OCI-LY1 (cell line): ENCODE measurements around the gene EPN3.

Source experiments
- H2AFZ ChIP-seq: fragments of 200-600 bp; sonication (generic), shearing (Covaris generic); 2 replicates; pipeline ENCODE4 v1.6.0; 2014; ENCODE audit warnings: antibody characterized with exemption, mild to moderate bottlenecking, low read length
- H3F3A ChIP-seq: fragments of 200-600 bp; sonication (generic), shearing (Covaris generic); 2 replicates; pipeline ENCODE4 v1.6.0; 2014; ENCODE audit warnings: mild to moderate bottlenecking, antibody characterized with exemption, low read length, moderate library complexity; ENCODE audit not compliant: insufficient read depth
- H3K27ac ChIP-seq: fragments of 200-600 bp; sonication (generic); 2 replicates; pipeline ENCODE4 v1.5.1; 2014; ENCODE audit warnings: low read length, mixed run types, mild to moderate bottlenecking, low read depth; ENCODE audit not compliant: poor library complexity, severe bottlenecking
- H3K27me3 ChIP-seq: fragments of 200-600 bp; sonication (generic); 2 replicates; pipeline ENCODE4 v1.6.0; 2014; ENCODE audit warnings: antibody characterized with exemption, mild to moderate bottlenecking, low read length, moderate library complexity; ENCODE audit not compliant: insufficient read depth
- H3K36me3 ChIP-seq: fragments of 200-600 bp; sonication (generic); 2 replicates; pipeline ENCODE4 v1.6.1; 2014; ENCODE audit warnings: mild to moderate bottlenecking, antibody characterized with exemption, low read length, moderate library complexity, mixed read lengths; ENCODE audit not compliant: insufficient read depth
- H3K4me1 ChIP-seq: fragments of 200-600 bp; sonication (generic); 2 replicates; pipeline ENCODE4 v1.5.1; 2014; ENCODE audit warnings: mild to moderate bottlenecking, low read length, moderate library complexity; ENCODE audit not compliant: insufficient read depth, severe bottlenecking
- H3K4me2 ChIP-seq: fragments of 200-600 bp; sonication (generic), shearing (Covaris generic); 2 replicates; pipeline ENCODE4 v1.6.1; 2014; ENCODE audit warnings: low read length
- H3K4me3 ChIP-seq: fragments of 200-600 bp; sonication (generic); 2 replicates; pipeline ENCODE4 v1.5.1; 2014; ENCODE audit warnings: low read length, low read depth, mild to moderate bottlenecking, mixed read lengths; ENCODE audit not compliant: poor library complexity, severe bottlenecking
- H3K79me2 ChIP-seq: fragments of 200-600 bp; shearing (Covaris generic); 2 replicates; pipeline ENCODE4 v1.6.1; 2016; ENCODE audit warnings: mixed run types, low read length, mixed read lengths; ENCODE audit not compliant: insufficient read depth
- H3K9ac ChIP-seq: fragments of 200-600 bp; sonication (generic), shearing (Covaris generic); 2 replicates; pipeline ENCODE4 v1.6.1; 2014; ENCODE audit warnings: mild to moderate bottlenecking, low read length, mixed read lengths
- H3K9me2 ChIP-seq: fragments of 200-600 bp; sonication (generic), shearing (Covaris generic); 2 replicates; pipeline ENCODE4 v1.6.1; 2014; ENCODE audit warnings: low read depth, mild to moderate bottlenecking, low read length, mixed read lengths
- H3K9me3 ChIP-seq: fragments of 200-600 bp; shearing (Covaris generic); 2 replicates; pipeline ENCODE4 v1.6.1; 2014; ENCODE audit warnings: low read length, mixed read lengths
- H4K20me1 ChIP-seq: fragments of 200-600 bp; sonication (generic), shearing (Covaris generic); 2 replicates; pipeline ENCODE4 v1.6.0; 2016; ENCODE audit warnings: mild to moderate bottlenecking, low read length; ENCODE audit not compliant: insufficient read depth
- EZH2 ChIP-seq: fragments of 200-600 bp; sonication (generic), shearing (Covaris generic); IDR thresholded peaks from 2 replicates; pipeline ENCODE4 v1.8.0; 2017; ENCODE audit warnings: borderline replicate concordance, mixed run types, mild to moderate bottlenecking, antibody characterized with exemption, low read length, moderate library complexity, mixed read lengths
- TF ChIP-seq, protein P1 (sequence below): fragments of 200-600 bp; sonication (generic), shearing (Covaris generic); IDR thresholded peaks from 2 replicates; pipeline ENCODE4 v1.5.1; 2017; ENCODE audit warnings: mild to moderate bottlenecking, antibody characterized with exemption, low read length, moderate library complexity, mixed read lengths

EPN3 gene

DNA sequence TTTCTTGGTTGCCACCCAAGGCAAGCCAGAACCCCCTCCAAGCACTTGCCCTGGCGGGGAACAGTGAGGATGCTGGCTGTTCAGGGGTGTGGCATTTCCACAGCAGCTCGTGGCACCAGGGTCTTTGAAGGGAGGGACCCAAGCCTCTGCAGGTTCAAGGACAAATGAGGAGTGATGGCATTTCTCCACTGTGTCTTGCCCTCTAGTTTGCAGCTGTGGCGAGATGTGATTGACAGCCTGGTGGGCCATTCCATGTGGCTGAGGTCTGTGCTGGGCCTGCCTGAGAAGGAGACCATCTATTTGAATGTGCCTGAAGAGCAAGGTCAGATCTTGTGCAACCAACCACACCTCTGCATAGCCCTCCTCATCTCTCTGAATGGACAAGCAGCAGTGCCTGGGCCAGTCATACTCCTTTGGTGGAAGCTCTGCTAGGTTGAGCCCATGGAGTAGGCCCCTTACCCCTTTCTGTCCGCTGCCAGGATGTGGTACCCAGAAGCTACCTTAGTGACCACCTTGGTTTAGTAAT is 4.5 kb upstream of the EPN3 start:
- no peaks in the 10 kb centered on the region for H3K9me3 ChIP-seq
- H3K36me3 ChIP-seq: no peaks in the 10 kb centered on the region
- no peak overlapping the region for H3K27ac ChIP-seq
- no peak overlapping the region for H2AFZ ChIP-seq
- no peaks in the 10 kb centered on the region for H4K20me1 ChIP-seq
- no peak for TF ChIP-seq EZH2
- TF ChIP-seq, protein P1, sequence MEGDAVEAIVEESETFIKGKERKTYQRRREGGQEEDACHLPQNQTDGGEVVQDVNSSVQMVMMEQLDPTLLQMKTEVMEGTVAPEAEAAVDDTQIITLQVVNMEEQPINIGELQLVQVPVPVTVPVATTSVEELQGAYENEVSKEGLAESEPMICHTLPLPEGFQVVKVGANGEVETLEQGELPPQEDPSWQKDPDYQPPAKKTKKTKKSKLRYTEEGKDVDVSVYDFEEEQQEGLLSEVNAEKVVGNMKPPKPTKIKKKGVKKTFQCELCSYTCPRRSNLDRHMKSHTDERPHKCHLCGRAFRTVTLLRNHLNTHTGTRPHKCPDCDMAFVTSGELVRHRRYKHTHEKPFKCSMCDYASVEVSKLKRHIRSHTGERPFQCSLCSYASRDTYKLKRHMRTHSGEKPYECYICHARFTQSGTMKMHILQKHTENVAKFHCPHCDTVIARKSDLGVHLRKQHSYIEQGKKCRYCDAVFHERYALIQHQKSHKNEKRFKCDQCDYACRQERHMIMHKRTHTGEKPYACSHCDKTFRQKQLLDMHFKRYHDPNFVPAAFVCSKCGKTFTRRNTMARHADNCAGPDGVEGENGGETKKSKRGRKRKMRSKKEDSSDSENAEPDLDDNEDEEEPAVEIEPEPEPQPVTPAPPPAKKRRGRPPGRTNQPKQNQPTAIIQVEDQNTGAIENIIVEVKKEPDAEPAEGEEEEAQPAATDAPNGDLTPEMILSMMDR: no peak
- H3K4me1 ChIP-seq: no peaks in the 10 kb centered on the region
- no peaks in the 10 kb centered on the region for H3K9me2 ChIP-seq
- no peak overlapping the region for H3K4me3 ChIP-seq
- H3K4me2 ChIP-seq: no peak overlapping the region
- H3K79me2 ChIP-seq: no peaks in the 10 kb centered on the region
- no peak overlapping the region for H3K9ac ChIP-seq
- H3F3A ChIP-seq: no peaks in the 10 kb centered on the region
- peaks cover 3% of the 10 kb centered on the region; the same call in 1 of the 2 replicates for H3K27me3 ChIP-seq

DNA sequence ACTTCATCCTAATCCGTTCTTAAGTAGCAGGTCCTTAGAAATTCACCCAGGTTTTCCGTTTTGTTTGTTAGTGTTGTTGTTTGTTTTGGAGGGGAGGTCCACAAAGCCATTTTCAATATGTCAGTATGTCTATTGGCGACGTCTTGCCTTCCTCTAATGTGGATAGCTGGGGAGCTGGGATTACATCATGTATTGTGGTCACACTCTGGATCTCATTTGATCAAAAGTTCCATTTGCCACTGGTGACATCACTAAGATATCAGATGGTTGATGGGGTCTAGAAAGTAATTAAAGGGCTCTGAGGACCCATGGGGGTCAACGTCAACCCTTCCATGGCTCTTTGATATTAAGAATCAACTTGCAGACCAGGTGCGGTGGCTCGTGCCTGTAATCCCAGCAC is 2.7 kb upstream of the EPN3 start:
- H3K27ac ChIP-seq: no peak overlapping the region
- no peaks in the 10 kb centered on the region for H3K4me1 ChIP-seq
- H2AFZ ChIP-seq: no peak overlapping the region
- no peak overlapping the region for H3K4me3 ChIP-seq
- no peaks in the 10 kb centered on the region for H4K20me1 ChIP-seq
- H3K9me3 ChIP-seq: no peaks in the 10 kb centered on the region
- peaks cover 3% of the 10 kb centered on the region; the same call in 1 of the 2 replicates for H3K27me3 ChIP-seq
- H3K9me2 ChIP-seq: no peaks in the 10 kb centered on the region
- H3F3A ChIP-seq: no peaks in the 10 kb centered on the region
- H3K9ac ChIP-seq: no peak overlapping the region
- H3K36me3 ChIP-seq: no peaks in the 10 kb centered on the region
- H3K4me2 ChIP-seq: no peak overlapping the region
- no peaks in the 10 kb centered on the region for H3K79me2 ChIP-seq
- TF ChIP-seq, protein P1: no peak

DNA sequence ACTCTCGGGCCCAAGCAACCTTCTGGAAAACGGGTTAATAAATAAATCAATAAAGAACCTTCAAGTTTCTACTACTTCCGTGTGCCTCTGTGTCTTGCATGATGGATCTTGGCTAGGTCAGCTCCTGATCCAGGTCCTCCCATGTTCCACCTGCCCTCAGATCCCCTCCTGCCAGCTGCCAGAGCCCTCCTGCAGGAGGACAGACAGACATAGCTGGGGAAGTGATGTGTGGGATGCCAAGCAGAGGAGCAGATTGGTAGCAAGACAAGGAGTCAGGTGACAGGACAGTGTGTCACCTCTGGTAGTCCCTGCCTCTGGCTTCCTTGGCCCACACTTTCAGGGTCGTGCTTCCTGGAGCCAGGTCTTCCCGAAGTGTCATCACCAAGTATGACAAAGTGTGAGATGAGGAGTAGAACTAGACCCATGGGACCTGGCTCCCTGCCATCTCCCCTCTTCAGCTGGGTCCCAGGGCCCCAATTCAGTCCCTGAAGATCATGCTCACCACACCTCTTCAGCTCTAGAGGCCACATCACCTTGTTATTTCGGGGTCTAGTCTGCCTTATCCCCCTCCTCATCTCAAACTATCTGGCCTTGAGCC is 1.0 kb upstream of the EPN3 start:
- Histone ChIP-seq H3K9me2 (no peaks in the 10 kb centered on the region), H3K27ac (no peak overlapping the region), H3K79me2 (no peaks in the 10 kb centered on the region), H3K4me3 (no peak overlapping the region), H3K27me3 (peaks cover 3% of the 10 kb centered on the region; the same call in 1 of the 2 replicates), H4K20me1 (no peaks in the 10 kb centered on the region), H3K4me1 (no peaks in the 10 kb centered on the region), H3K9ac (no peak overlapping the region), H3F3A (no peaks in the 10 kb centered on the region), H2AFZ (no peak overlapping the region), H3K4me2 (no peak overlapping the region), H3K9me3 (no peaks in the 10 kb centered on the region), H3K36me3 (no peaks in the 10 kb centered on the region)
- TF ChIP-seq, protein P1: no peak
- no peak for TF ChIP-seq EZH2
